Measurements from ENCODE around the gene BCAS1.

GRCh38 chr20:53977391-53977790 lies 93.0 kb downstream of the BCAS1 start:
- TF ChIP-seq POLR2A (IDR thresholded peaks at IDR 0.05) (no peak), CTCF (IDR thresholded peaks at IDR 0.05) (no peak)

Data from body of pancreas (tissue), 4 donors.